Measurements from ENCODE around the gene CSNK1G1. TPM values are rescaled to one million over a fixed set of nuclear protein-coding genes. Genes with fewer than 3 reads are reported as not detected.

The CSNK1G1 gene
- total RNA-seq, 1 experiment from 2014 or later = 27.4 TPM

- Histone ChIP-seq H3K4me1 (ENCODE audit: insufficient read depth, low read length, poor library complexity, severe bottlenecking) (peaks cover 5% of the 10 kb centered on the region), H3K4me3 (ENCODE audit: low read depth, low read length, poor library complexity, severe bottlenecking) (no peak overlapping the region), H3K27me3 (replicated peaks; ENCODE audit: insufficient read depth, low read depth, low read length, poor library complexity) (no peaks in the 10 kb centered on the region), H3K9me3 (ENCODE audit: low read depth, low read length, poor library complexity, severe bottlenecking) (no peaks in the 10 kb centered on the region), H3K36me3 (ENCODE audit: insufficient read depth, low read length, poor library complexity, severe bottlenecking) (no peaks in the 10 kb centered on the region), H3K27ac (ENCODE audit: low read depth, low read length, poor library complexity, severe bottlenecking) (no peak overlapping the region)
- DNase-seq (ENCODE audit: low spot score) = no peak
- ChIA-PET CTCF (no interaction called here), POLR2A (ENCODE audit: low non-redundant PET) (interaction anchor here (0.8 kb wide), 1 partner anchor 156 kb away, joined by 3 read pairs; no protein-coding TSS in a partner anchor)
- TF ChIP-seq EZH2 (IDR thresholded peaks at IDR 0.05; ENCODE audit: borderline replicate concordance, low read depth, low read length, poor library complexity, severe bottlenecking) (no peak), CTCF (conservative IDR thresholded peaks at IDR 0.05; ENCODE audit: low read depth, low read length) (no peak)
- intact Hi-C loops (cut with micrococcal nuclease; ENCODE audit: unreplicated experiment) = no loop called here
- BruUV-seq (replicated peaks) = no TSS peak
Measured at GRCh38 chr15:64287953-64288352, 68.0 kb downstream of the CSNK1G1 start.

- intact Hi-C loops (cut with micrococcal nuclease; ENCODE audit: unreplicated experiment) = no loop called here
- CTCF ChIA-PET = no interaction called here
- no peak for DNase-seq (ENCODE audit: low spot score)
- no TSS peak for BruUV-seq (replicated peaks)
- no peak for TF ChIP-seq CTCF (conservative IDR thresholded peaks at IDR 0.05; ENCODE audit: low read depth, low read length)
- TF ChIP-seq EZH2 (IDR thresholded peaks at IDR 0.05; ENCODE audit: borderline replicate concordance, low read depth, low read length, poor library complexity, severe bottlenecking) = no peak
- POLR2A ChIA-PET (ENCODE audit: low non-redundant PET) = interaction anchor here (0.7 kb wide), 1 partner anchor 12 kb away, joined by 4 read pairs; no protein-coding TSS in a partner anchor
- H3K4me3 ChIP-seq (ENCODE audit: low read depth, low read length, poor library complexity, severe bottlenecking) = no peak overlapping the region
- no peak overlapping the region for H3K27ac ChIP-seq (ENCODE audit: low read depth, low read length, poor library complexity, severe bottlenecking)
- no peaks in the 10 kb centered on the region for H3K27me3 ChIP-seq (replicated peaks; ENCODE audit: insufficient read depth, low read depth, low read length, poor library complexity)
- peaks cover 5% of the 10 kb centered on the region for H3K4me1 ChIP-seq (ENCODE audit: insufficient read depth, low read length, poor library complexity, severe bottlenecking)
- no peaks in the 10 kb centered on the region for H3K9me3 ChIP-seq (ENCODE audit: low read depth, low read length, poor library complexity, severe bottlenecking)
- no peaks in the 10 kb centered on the region for H3K36me3 ChIP-seq (ENCODE audit: insufficient read depth, low read length, poor library complexity, severe bottlenecking)
Measured at GRCh38 chr15:64286473-64286872, 69.5 kb downstream of the CSNK1G1 start.

- no TSS peak for BruUV-seq (replicated peaks)
- Histone ChIP-seq H3K4me3 (ENCODE audit: low read depth, low read length, poor library complexity, severe bottlenecking) (no peak overlapping the region), H3K36me3 (ENCODE audit: insufficient read depth, low read length, poor library complexity, severe bottlenecking) (no peaks in the 10 kb centered on the region), H3K27me3 (replicated peaks; ENCODE audit: insufficient read depth, low read depth, low read length, poor library complexity) (no peaks in the 10 kb centered on the region), H3K4me1 (ENCODE audit: insufficient read depth, low read length, poor library complexity, severe bottlenecking) (peaks cover 5% of the 10 kb centered on the region), H3K27ac (ENCODE audit: low read depth, low read length, poor library complexity, severe bottlenecking) (no peak overlapping the region), H3K9me3 (ENCODE audit: low read depth, low read length, poor library complexity, severe bottlenecking) (no peaks in the 10 kb centered on the region)
- POLR2A ChIA-PET (ENCODE audit: low non-redundant PET) = interaction anchor here (0.7 kb wide), 2 partner anchors 12 to 36 kb away, joined by 3 to 4 read pairs; no protein-coding TSS in a partner anchor
- CTCF ChIA-PET = no interaction called here
- TF ChIP-seq EZH2 (IDR thresholded peaks at IDR 0.05; ENCODE audit: borderline replicate concordance, low read depth, low read length, poor library complexity, severe bottlenecking) (no peak), CTCF (conservative IDR thresholded peaks at IDR 0.05; ENCODE audit: low read depth, low read length) (no peak)
- no peak for DNase-seq (ENCODE audit: low spot score)
- intact Hi-C loops (cut with micrococcal nuclease; ENCODE audit: unreplicated experiment) = no loop called here
Measured at GRCh38 chr15:64285871-64286270, 70.1 kb downstream of the CSNK1G1 start.
